IPS DF 4.7 (cell line): ENCODE results near the gene ERN1.
"Not testable (repeated sequence)": the region's sequence is repeated elsewhere in the genome, so short reads cannot be mapped to it uniquely, and the experiment has no call there.

Experiments used
- DNase-seq: peaks from one replicate; pipeline ENCODE4 v3.0.0-alpha.2; 2013; ENCODE audit warnings: low spot score; ENCODE audit errors: extremely low read depth

ERN1 gene

GRCh38 chr17:64129765-64130558, at the start of gene ERN1:
Gene ERN1 (minus strand): TSS chr17:64130144. CDS start chr17:64130029, 115 bp downstream.
- DNase-seq = no peak

- DNase-seq = not testable (repeated sequence)
Measured at GRCh38 chr17:64179024-64179423, 49.1 kb upstream of the ERN1 start.

DNA sequence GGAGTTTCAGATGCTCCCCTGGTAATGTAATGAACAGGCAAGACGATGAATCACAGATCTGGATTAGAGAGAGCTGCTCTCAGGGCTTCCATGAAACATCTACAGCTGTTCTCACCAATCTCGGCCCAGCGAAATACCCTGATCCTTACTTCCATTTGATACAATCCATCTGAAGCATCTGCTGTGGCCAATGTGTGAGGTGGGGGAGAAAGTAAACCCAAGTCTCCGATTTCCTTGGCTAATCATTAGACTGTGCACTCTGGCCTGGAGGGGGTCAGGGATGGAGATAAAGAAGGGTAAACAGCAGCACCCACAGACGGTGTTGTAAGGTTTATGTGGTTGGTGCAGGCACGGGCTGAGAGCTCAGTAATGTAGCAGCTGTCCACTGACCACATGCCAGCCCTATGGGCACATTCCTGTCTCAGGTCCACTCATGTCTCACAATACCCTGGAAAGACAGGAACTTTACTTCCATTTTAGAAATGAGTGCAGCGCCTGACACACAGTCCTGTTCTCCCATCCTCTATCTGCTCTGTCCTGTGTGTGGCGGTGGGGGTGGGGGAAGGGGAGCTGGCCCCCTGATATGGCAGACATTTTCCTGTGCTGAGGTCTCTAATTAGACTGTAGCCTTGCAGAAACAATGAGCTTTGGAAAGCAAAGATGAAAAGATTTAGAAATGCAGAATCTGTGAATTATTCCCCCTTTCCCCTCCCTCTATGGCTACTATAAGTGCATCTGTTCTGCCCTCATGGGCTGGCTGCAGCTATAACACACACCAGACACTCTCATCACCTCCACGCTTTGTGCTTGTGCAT, 48.3 kb upstream of the ERN1 start:
- no peak for DNase-seq

- DNase-seq = no peak
Measured at GRCh38 chr17:64177311-64178010, 47.5 kb upstream of the ERN1 start.

DNA sequence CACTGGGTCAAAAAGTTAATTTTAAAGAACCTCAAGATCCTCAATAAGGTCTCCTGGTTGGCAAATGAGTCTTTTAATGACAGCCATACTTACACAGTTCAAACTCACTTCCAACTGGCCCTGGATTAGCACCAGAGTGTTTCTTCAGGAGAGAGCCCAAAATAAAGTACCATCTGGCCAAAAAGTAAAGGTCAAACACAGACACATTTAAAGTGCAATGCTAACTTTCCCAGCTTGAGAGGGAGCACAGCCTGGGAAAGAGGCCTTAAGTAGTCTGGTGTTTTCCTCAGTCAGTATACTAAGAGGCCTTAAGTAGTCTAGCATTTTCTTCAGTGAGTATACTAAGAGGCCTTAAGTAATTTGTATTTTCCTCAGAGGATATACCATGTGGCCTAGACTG, 46.6 kb upstream of the ERN1 start:
- DNase-seq = no peak

GRCh38 chr17:64174686-64175456, 44.9 kb upstream of the ERN1 start:
- no peak for DNase-seq

DNA sequence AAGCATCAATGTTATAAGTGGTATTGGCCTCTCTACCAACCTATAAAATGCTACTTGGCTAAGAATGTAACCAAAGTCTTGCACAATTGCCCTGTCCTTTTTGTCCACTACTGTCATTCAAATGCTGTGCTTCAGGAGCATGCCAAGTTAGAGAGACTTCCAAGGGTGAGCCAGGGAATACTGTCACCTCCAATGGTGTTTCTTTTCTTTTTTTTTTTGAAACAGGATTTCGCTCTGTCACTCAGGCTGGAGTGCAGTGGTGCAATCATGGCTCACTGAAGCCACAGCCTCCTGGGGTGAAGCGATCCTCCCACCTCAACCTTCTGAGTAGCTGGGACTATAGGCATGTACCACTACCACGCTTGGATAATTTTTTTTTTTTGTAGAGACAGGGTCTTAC, 43.7 kb upstream of the ERN1 start:
- DNase-seq = no peak

- DNase-seq = no peak
Measured at GRCh38 chr17:64172510-64172909, 42.6 kb upstream of the ERN1 start.

GRCh38 chr17:64171041-64171440, 41.1 kb upstream of the ERN1 start:
- DNase-seq = no peak

DNA sequence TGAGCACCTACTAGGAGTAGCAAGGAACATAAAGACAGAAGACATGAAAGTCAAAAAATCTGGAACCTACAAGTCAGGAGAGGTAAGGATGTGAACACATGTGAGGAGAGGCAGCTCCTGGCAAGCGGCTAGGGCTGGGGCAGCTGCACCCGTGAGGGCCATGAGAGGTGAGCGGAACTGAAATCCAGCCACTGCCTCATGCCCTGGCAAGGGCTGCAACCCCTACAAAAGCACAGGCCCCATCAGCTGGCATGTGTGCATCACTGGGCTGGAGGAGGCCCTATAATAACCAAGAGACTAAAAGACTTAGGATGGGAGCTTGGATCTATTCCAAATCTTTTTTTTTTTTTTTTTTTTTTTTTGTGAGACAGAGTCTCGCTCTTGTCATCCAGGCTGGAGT, 40.3 kb upstream of the ERN1 start:
- DNase-seq = no peak

DNA sequence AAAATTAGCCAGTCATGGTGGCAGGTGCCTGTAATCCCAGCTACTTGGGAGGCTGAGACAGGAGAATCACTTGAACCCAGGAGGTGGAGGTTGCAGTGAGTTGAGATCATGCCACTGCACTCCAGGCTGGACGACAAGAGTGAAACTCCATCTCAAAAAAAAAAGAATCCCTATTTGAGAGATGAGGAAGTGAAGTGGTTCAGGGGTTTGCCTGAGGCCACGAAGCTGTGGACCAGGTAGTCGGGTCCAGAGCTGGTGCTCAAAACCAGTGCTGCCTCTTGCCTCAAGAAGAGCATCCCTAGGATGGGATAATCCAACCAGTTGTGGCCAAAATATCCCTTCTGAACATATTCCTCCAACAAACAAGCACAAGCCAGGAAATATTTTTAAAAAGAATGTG, 37.7 kb upstream of the ERN1 start:
- DNase-seq = not testable (repeated sequence)

- no peak for DNase-seq
Measured at GRCh38 chr17:64166876-64167275, 36.9 kb upstream of the ERN1 start.

DNA sequence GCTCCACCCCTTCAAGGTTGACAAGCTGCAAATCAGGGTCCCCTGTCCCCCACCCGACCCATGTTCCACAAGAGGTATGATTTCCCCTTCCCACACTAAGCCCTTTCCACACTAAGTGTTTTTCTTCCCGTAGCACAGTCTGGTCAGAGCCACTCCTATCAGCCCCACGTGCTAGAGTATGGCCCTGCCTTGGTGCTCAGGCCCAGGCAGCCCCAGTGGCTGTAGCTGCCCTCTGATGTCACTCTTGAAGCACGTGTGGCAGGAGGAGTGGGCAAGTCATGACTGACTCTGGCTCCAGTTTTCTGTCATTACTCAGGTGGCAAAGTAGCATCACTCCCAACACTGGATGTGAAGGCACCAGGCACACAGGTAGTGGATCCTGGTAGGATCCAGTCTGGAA, 35.4 kb upstream of the ERN1 start:
- no peak for DNase-seq

- no peak for DNase-seq
Measured at GRCh38 chr17:64164596-64165285, 34.8 kb upstream of the ERN1 start.

GRCh38 chr17:64163468-64163867, 33.5 kb upstream of the ERN1 start:
- DNase-seq = no peak

DNA sequence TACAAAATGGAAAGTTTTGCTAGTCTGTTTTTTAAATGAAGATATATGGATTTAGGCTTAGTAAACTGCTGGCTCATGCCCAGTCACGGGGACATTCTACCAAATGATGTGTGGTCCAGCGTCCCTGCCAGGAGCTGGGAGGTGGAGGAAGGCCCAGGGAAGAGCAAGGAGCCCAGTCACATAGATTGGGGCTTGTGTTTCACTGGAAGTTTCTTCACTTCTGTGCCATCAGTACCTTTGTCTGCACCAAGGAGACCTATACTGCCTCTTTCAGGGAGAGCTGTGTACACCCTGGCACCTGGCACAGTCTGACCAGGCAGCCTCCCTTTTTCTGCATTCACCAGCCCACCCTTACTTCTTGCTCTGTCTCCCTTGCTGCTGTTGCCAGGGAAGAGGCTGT, 32.6 kb upstream of the ERN1 start:
- no peak for DNase-seq

DNA sequence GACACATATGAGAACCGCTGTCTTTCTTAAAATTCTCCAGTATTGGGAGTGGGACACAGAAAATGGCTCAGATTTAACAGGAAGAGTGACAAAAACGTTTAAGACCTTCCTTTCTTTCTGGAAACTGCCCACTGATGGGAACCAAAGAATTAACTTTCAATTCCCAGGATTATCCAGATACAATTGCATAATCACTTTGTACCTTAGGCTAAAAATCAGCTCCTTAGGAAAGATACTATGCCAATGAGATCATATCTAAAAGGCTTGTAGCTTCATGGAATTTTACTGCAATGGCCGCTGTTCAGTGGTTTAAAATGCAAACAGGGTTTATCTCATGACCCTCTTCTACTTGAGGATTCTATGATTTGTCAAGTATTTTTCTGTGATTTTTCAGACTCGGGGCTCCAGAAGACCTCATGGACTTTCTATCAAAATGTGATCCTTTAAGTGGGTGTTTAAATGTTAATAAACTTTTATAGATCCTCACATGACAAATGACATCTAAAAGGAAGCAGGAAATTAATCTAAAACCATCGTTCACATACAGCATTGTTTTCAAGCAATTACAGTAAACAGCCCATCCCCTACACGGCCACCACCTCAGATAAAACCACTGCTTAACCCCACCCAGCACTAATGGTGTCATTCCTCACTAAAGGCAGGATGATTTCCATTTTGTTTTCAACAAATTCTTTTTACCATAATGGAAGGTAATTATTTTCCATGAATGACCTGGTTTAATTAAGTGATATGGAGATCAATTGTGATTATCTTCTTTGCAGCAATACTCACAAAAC, 31.6 kb upstream of the ERN1 start:
- DNase-seq = no peak

DNA sequence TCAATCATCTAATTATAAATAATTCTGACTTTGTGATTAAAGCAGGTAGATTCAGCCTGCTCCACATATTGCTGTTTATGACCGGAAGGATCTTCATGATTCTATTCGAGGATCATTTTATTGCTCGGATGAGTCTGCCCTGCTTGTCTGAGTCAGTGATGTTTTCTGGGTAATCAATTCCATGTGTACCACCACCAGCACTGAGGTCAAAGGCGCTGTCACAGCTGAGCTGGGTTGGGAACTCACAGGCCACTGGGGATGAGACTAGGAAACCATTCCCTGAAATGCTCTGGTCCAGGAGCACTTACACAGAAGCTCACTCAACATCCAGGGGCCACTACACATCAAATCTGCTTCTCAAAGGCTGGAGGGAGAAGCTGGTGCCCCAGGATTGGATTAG, 30.4 kb upstream of the ERN1 start:
- no peak for DNase-seq

GRCh38 chr17:64158831-64159590, 29.1 kb upstream of the ERN1 start:
- no peak for DNase-seq
